NCI-H748 treated with DMSO at 0.1 percent for 48 hours (cell line): ENCODE results near the gene GCN1.

Experiments
- DNase-seq: peaks from one replicate; lab custom pipeline; 2025; lab: John Stamatoyannopoulos, UW

Gene GCN1

DNA sequence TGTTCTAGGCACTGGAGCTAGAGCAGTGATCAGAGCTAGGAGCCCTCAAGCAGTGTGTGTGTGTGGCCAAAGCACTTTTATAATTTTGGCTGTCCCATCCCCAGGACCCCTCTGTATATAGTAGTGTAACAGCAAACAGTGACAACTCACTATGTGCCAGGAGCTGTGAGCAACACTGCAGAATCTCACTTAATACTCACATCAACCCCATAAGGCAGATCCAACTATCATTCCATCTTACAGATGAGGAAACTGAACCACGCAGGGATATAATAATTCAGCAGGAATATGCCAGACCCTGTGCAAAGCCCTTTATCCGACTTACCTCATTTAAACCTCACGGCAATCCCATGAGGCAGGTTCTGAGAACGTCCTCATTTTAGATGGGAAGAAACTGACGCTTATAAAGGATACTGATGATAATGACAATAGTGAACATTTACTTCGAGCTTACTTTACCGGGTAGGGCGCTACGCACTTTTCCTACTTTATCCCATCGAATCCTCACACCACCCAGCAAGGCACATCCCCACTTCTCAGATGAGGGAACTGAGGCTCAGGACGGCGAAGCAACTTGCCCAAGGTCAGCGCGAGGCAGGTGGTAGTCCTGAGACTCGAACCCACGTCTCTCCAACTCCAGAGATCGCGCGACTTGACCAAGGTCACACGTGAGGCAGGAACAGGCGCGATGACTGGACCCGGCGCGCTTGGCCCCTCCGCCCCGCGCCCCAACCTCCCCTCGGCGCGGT, 78.6 kb downstream of the GCN1 start:
- no peak for DNase-seq

DNA sequence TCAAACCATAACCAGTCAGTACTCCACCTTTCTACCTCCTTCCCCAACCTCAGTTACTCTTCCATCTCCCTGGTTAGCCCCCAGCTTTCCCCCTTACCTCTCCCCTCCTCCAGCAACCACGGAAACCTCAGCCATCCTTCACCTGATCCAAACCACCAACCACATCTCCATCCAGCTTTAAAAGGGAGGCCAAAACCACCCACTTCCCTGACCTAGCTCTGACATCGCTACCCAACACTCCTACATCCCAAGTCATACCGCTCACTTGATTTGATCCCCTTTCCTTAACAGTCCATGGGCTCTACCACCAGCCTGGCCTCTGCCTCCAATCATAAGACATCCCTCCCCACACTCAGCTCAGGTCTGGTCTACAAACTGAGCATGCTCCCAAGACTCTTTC, 79.4 kb downstream of the GCN1 start:
- no peak for DNase-seq

DNA sequence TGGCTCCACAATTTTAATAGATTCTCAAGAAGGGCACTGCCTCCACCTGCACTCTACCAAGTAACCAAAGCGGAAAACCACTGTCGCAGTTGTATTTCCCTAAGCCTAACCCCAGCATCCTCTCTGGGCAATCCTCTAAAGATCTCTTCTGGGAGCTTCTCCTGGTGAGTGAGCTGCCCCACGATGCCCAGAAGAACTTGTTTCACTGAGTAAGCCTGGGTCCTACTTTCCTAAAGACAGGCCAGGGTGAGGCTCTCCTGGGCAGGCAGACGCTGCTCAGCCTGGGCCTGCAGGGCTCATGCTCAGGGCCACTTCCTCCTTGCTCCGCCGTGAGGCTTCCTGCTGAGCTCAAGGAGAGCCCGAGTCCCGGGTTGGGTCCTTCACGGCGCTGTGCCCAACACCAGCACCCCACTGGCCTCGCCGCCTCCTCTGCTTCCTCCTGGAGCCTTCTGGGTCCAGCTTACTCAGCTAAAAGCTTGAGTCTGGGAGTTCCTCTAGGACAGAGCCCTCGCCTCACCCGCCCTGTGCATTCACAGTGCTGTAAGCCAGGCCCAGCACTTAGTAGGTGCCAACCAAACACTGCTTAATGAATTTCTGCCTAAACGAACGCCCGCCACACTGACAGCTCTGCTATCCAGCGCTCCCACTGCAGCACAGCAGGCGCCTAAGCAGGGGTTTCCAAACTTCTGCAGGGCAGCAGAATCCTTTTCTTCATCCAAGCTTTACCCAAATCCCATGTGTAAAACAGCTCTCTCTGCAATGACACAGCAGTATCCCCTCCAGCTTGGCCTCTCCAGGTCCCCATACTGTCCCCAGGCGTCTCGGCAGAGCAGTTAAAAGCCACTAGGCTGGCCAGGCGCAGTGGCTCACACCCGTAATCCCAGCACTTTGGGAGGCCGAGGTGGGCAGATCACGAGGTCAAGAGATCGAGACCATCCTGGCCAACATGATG, 83.7 kb downstream of the GCN1 start:
- no peak for DNase-seq

DNA sequence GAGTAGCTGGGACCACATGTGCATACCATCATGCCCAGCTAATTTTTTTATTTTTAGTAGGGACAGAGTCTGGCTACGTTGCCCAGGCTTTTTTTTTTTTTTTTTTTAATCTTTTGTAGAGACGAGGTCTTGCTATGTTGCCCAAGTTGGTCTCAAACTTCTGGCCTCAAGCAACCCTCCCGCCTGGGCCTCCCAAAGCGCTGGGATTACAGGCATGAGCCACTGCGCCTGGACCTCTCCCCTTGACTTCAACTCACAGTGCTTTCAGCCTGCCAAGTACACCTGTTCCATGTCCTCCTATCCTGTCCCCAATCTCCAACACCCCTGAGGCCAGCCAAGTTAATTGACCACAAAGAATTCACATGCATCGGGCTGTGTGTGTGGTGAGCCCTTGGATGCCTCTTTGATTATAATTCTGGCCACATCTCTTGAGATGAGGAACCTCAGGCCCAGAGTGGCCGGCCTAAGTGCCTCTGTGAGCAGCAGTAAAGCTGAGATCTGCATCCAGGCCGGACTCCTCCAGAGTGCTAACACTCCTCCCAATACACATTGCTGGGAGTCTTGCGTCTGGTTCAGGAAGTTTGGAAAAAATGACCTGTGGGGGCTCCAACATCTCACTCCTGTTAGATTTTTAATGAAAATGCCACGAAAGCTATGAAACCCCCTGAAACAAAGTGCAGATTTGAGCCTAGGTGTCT, 84.8 kb downstream of the GCN1 start:
- DNase-seq: no peak

DNA sequence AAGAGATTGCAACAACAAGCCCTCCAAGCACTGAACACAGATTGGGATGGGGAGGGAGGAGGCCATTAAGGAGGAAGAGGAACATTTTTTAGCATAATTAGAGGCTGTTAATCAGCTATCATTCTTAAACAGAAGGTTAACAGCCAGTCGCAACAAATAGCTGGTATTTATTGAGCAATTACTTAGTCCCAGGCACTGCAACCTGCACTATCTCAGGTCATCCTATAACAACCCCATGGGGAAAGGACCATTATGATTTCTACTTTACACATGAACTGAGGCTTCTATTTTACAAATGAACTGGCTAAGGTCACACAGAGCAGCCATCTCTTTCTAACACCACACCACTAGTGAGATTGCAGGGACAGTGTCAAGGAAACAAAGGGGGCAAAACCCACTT, 88.4 kb downstream of the GCN1 start:
- DNase-seq: no peak

DNA sequence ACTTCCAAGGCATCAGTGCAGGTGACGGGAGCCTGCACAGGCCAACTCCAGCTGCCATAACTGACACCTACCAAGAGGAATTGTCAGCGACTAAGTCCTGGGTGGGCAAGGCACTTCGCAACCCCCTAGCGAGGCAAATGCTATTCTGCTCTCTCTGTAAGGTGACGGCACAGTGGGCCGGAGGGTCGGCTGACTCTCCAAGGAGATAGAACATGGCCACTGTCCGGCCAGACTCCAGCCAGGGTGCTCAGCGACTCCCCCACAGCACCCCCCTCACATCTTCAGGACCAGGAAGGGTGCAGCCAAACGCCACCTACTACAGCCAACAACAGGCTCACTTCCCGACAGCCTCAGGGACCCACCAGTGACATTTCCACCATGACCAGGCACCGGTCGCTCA, 91.1 kb downstream of the GCN1 start:
- DNase-seq: no peak

DNA sequence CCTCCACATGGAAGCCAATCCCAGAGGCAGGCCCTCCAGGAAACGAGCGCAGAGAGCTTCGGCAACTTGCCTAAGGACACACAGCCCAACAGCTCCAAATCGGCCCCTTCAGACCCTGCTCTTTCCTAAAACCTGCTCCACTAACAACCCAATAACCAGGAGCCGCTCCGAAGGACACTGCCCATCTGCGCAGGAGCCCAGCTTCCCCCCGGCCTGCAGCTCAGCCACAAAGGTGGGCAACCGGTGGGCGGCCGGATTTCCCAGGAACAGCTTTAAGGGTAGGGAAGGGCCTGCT, 91.5 kb downstream of the GCN1 start:
- no peak for DNase-seq

DNA sequence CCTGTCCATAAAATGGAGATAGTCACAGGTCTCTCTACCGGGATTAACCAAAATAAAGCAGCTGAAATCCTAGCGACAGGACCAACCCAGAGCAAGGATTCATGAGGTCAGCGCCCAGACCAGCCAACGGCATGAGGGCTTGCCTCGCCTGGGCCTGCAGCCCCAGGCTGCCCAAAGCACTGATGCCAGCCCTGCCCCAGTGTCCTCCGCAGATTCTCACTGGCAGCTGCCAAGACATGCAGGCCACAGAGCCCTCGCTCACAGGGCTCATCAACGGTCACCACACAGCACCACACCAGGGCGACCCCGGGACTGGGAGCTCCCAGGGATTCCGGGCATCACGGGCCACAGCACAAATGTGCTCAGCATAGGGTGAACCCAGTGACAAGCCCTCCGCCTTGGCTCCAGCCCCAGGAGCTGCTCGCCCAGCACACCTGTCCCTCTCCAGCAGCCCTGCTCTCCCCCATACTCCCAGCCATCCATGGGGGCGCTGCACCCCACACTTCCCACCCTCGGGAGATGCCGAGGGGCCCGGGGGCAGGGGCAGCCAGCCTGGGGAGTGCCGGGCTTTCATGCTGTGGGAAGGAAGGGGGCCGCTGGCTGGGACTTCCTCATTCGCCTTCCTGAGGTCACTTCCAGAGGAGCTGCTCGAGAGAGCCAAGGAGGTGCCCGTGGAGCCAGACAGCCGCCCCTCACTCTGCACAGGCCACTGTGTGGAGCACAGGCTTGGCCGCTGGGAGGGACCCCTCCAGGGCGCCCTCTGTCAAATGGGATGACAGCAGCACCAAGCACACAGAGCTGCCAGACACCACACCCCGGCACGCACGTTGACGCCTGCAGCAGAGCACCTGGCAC, 92.1 kb downstream of the GCN1 start:
- no peak for DNase-seq

DNA sequence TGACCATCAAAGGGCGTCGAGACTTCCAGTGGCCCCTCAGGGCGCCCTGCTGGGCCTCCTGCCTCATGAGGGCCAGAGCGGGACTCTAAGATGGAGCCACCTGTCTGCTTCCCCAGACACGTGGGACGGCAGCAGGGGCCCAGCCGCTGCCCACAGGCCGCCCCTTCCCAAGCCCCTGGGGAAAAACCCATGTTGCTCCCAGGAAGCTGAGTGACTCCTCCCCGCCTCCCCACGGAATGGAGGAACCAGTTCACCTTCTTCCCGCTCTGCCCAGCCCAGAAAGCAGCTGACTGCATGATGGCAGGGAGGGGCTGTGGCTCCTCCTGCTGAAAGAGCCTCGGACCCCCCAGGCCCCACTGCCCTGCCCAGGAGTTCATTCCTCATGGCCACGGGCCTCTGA, 92.9 kb downstream of the GCN1 start:
- no peak for DNase-seq

DNA sequence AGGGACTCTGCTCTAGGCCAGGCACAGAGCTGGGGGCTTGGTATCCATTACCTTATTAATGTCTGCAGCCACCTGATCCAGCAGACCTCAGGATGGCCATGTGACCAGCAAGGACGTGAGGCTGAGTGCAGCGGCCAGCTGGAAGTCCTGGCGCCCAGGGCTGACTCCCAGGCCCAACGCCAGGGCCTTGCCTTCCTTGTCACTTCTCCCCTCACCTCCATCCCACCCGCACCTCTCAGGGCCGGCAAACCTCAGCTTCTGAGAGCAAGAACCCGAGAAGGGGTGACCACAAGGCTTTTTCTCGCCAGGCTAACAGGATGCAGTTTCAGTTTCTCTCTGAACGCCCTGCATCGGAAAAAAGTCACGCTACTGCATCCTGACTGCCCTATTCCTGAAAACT, 93.3 kb downstream of the GCN1 start:
- DNase-seq: no peak

DNA sequence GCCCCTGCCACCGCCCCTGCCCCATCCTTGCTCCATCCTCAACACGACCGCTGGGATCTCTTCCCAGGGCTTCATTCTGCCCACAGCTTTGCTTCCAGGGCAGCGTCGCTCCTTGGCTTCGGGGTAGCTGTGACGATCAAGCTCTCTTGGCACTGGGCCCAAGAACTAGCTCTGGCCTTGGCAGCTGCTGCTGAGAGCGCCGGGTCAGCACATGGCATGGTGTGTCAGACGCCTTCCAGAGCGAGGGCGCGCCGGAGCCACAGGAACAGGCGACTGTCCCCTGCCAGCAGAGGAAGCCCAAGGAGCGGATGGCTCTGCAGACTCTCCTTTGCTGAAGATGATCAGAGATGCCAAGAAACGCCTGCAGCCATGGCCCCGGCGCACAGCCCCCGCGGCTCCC, 93.9 kb downstream of the GCN1 start:
- DNase-seq: no peak

DNA sequence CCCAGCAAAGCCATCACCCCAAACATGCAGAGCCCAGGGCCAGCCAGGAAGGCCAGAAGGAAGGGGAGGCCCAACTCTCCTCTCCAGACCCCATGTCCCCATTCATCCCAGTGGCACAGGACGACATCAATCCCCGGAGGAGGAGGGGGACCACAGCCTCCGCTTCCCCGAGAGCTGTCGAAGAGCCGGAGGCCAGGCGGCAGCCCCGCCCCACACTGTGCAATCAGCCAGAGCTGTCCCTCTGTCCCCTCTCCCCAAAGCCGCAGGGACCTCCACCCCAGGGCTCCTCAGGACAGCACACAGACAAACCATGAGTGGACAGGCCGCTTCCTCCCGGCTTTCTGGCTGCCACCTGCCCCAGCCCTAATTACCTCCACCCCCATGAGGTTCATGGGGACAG, 94.8 kb downstream of the GCN1 start:
- no peak for DNase-seq

DNA sequence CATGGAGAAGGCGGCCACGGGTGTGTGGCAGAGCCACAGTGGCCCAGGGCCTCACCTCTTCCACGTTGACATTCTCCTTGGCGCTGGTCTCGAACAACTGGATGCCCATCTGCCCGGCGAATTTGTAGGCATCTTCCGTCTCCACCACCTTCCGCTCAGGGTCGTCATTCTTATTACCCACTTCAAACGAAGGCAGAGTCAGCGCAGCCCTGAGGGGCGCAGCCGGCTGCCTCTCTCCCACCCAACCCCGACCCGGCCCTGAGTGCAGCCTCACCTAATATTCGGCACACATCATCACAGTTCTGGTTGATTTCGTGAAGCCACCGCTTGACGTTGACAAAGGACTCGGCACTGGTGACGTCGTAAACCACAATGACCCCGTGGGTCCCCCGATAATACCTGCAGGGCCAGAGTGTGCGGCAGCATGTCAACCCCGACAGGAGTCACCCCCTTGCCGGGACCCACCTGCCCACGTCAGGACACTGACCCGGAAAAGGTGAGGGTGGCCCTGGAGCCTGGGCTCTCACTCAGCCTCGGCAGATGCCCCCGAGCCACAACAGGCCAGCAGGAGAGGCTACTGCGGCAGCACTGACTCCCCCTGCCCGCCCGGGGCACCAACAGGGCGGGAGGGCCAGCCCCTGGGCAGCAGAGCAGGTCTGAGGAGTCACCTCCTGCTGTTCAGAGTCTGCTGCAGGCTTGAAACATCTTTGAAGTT, 95.6 kb downstream of the GCN1 start:
- no peak for DNase-seq

DNA sequence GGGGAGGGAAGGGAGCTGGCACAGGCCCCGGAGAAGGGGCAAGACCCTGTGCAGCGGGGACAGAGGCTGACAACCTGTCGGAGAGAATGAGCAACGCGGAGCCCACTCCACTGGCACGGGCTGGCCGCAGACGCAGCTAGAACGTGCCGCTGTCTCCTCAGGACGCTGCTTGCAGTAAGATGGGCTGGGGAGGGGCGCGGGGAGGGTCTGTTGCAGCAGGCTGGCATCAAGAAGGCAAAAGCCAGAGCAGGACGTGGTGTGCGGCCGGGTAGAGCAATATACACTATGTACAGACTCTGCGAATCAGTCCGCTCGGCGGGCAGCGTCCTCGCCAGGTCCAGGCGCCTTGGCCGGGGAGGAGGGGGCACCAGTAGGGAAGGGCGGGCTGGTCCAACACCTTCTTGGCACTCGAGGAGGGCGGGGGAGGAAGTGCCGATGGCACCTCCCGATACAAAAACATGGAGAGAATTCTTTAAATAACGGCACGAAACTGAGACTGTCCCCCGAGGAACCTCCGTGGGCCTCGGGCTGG, 97.8 kb downstream of the GCN1 start:
- DNase-seq: no peak

DNA sequence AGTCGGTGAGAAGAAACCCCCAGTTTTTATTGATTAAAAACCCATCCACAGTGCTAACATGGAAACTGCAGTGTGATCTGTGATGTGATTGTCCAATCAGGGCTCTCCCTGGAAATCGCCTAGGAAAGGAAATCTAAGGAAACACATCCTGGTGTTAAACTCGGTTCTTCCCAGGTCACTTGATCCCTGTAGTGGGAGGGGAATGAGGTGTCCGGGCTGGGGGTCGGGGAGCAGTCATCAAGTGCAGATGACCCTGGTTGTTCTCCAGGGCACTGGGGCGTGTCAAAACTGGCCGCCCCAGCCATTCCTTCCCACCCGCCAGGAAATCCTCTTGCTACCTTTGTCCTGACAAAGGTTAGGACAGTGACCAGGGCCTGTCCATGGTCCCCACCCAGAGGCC, 98.8 kb downstream of the GCN1 start:
- no peak for DNase-seq

DNA sequence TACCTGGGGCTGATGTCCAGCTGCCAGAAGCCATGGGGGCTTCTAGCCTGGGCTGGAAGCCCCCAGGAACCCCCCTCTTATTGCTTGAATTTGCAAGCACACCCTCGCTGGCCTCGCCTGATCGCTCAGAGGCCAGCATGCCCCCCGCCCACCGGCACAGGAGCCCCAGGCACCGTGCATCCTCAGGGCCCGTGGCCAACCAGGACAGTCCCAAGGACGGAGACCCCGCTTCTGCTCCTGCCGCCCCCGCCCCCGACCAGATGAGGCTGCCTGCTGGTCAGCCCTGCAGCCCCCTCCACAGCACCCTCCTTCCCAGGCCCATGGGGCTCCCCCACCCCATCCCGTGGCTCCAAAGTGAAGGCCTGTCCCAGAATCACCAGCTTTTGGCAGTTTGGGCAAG, 99.2 kb downstream of the GCN1 start:
- no peak for DNase-seq

DNA sequence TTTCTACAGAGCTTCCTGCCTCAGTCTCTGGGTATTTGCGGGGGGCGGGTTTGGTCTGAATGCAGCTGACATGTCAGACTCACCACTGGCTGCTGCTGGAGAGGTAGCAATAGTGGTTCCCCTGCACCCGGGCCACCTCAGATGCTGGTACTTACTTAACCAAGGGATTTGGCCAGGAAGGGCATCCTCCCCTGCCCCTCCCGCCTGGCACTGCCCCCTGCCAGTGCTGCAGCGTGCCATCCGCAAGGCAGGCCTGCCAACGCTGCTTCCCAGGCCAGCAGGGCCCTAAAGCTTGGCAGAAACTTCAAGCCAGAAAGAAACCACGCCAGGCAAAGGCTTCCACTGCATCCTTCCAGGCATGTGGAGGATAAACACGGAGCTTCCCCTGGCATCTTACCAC, 100.0 kb downstream of the GCN1 start:
- no peak for DNase-seq

DNA sequence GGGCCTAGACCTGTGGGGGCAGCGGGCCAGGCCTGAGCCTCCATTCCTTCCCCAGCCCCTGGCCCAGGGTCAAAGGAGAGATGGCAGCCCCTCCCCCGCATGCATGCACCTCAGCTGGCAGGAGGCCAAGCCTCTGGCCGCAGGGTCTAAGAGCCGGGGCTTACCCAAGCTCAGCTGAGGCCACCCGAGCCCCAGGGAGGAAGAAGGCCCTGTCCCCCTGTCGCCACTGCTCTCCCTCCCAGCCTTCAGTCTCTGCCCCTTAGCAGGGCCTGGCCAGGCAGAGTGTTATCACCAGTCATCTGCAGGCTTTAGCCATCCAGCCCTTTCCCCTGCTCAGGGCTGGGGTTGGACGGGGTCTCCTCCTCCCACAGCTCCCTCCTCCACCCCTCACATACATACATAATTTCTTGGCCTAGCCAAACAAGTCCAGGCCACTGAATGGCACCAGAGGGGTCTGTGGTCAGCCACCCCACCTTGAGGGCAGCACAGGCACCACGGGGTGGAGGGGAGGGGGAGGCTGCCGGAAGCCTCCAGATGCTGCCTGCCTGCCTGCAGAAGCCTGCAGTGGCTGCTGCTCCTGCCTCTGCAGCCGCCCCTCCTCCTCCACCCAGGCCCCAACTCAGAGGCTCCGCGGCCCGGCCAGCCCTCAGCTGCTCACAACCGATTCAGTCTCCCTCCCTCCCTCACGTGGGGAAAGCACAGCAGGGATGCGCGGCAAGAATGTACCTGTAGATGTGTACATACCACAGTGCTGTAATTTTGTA, 100.7 kb downstream of the GCN1 start:
- DNase-seq: no peak

DNA sequence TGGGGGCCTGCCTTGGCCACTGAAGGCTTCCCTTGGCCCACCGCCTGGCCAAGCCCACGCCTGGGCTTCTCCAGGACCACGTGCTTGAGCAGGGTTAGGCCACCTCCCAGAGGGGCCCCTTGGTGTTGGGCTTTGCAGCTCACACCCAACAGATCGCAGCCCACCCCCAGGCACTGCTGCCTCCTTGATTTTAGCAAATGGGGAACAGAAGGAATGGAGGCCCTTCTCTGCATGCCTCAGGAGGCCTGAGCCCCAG, 101.3 kb downstream of the GCN1 start:
- no peak for DNase-seq

DNA sequence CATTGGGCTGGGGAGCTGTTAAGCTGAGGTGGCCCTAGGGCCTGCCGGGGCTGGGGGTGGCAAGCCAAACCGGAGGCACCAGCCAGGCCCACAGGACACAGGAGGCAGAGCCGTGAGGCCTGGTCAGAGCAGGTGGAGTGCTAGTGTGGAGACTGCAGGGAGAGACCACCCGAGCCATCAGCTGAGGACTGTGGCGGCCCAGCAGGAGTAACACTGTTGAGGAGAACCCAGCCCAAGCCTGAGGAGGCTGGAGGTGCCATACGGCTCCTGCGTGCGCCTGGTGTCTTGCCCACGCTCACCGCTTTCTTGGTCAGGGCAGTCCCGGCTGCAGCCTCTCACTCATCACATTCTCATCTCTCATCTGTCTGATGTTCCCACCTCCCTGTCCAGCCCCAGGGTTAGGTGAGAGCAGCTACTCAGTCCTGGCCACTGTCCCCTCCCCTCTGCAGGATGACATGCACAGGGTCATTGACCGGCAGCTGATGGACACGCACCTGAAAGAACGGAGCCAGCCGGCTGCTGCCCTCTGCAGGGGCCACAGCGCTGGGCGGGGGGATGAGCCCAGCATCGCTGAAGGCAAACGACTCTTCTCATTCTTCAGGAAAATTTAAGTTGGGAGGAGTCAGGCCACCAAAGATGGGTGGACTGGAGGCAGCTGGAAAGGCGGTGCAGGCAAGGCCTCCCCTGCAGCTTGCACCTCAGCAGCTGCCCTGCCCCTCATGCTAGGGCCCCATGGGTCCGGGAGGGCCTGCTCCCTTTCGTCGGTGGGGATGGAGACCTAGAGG, 101.8 kb downstream of the GCN1 start:
- DNase-seq: no peak
